WTC11 (cell line): ENCODE measurements around the gene PCDH9. TPM values are rescaled to one million over a fixed set of nuclear protein-coding genes. Genes with fewer than 3 reads are reported as not detected.

Experiments
- ATAC-seq: fragments of 200-7000 bp; cut with Tn5 transposase; 2 replicates; pipeline ENCODE4 v1.10.0; 2021; ENCODE audit warnings: mild to moderate bottlenecking, moderate library complexity
- Bru-seq: library from RNA; stranded (reverse); fragments of 400-500 nt; gene quantifications from one replicate; lab custom pipeline; 2021; lab: Mats Ljungman, UMichigan
- CTCF ChIA-PET: fragments of 300-600 bp; sonication (Branson Sonifier 250); formaldehyde crosslinking; loops from one replicate; lab custom pipeline; 2021; ENCODE audit warnings: antibody characterized with exemption; lab: Charles Lee
- POLR2A ChIA-PET: fragments of 350-600 bp; sonication (Branson Sonifier 250); formaldehyde crosslinking; loops from one replicate; lab custom pipeline; 2021; ENCODE audit warnings: antibody characterized with exemption; lab: Charles Lee
- DNase-seq: peaks from one replicate; pipeline ENCODE4 v3.0.0; 2021; ENCODE audit warnings: low spot score
- H3K27ac Mint-ChIP-seq: 2 replicates; pipeline ENCODE4 v1.8.0; 2021; ENCODE audit warnings: mixed read lengths
- H3K27me3 Mint-ChIP-seq: 2 replicates; pipeline ENCODE4 v1.8.0; 2021; ENCODE audit warnings: low read depth, mild to moderate bottlenecking, moderate library complexity, mixed read lengths
- H3K36me3 Mint-ChIP-seq: 2 replicates; pipeline ENCODE4 v1.8.0; 2021; ENCODE audit warnings: mixed read lengths
- H3K4me1 Mint-ChIP-seq: 2 replicates; pipeline ENCODE4 v1.8.0; 2022; ENCODE audit warnings: mixed read lengths
- H3K4me3 Mint-ChIP-seq: 2 replicates; pipeline ENCODE4 v1.8.0; 2021; ENCODE audit warnings: mild to moderate bottlenecking, moderate library complexity, mixed read lengths
- H3K9me3 Mint-ChIP-seq: 2 replicates; pipeline ENCODE4 v1.8.0; 2021; ENCODE audit warnings: mixed read lengths
- JUN ChIP-seq: sonication (generic); formaldehyde crosslinking; IDR thresholded peaks from 2 replicates; pipeline ENCODE4 v1.8.0; 2023; ENCODE audit warnings: mild to moderate bottlenecking, missing genetic modification reagents
- KAT7 ChIP-seq: sonication (generic); formaldehyde crosslinking; IDR thresholded peaks from 2 replicates; pipeline ENCODE4 v1.8.1; 2023; ENCODE audit warnings: missing genetic modification reagents, mild to moderate bottlenecking, borderline replicate concordance
- ZNF121 ChIP-seq: sonication (generic); formaldehyde crosslinking; IDR thresholded peaks from 2 replicates; pipeline ENCODE4 v1.8.0; 2023; ENCODE audit warnings: missing genetic modification reagents
- long read RNA-seq, 3 experiments: library from RNA in 1 of 3; library from capped mRNA in 1 of 3; library from polyadenylated mRNA in 1 of 3; unstranded in 2 of 3; stranded (forward) in 1 of 3; transcript quantifications; one replicate each; pipeline ENCODE4 v2.0.0, GENCODE V29; 2021
- total RNA-seq: library from RNA; stranded (reverse); gene quantifications from 3 replicates; pipeline ENCODE4 v1.2.3, GENCODE V29; 2021
- TF ChIP-seq, protein P1 (sequence below): sonication (generic); formaldehyde crosslinking; IDR thresholded peaks from 2 replicates; pipeline ENCODE4 v1.8.1; 2023; ENCODE audit warnings: mild to moderate bottlenecking, missing genetic modification reagents, borderline replicate concordance
- TF ChIP-seq, protein P2 (sequence below): sonication (generic); formaldehyde crosslinking; IDR thresholded peaks from 2 replicates; pipeline ENCODE4 v1.8.0; 2023; ENCODE audit warnings: mild to moderate bottlenecking, missing genetic modification reagents

The PCDH9 gene, protein sequence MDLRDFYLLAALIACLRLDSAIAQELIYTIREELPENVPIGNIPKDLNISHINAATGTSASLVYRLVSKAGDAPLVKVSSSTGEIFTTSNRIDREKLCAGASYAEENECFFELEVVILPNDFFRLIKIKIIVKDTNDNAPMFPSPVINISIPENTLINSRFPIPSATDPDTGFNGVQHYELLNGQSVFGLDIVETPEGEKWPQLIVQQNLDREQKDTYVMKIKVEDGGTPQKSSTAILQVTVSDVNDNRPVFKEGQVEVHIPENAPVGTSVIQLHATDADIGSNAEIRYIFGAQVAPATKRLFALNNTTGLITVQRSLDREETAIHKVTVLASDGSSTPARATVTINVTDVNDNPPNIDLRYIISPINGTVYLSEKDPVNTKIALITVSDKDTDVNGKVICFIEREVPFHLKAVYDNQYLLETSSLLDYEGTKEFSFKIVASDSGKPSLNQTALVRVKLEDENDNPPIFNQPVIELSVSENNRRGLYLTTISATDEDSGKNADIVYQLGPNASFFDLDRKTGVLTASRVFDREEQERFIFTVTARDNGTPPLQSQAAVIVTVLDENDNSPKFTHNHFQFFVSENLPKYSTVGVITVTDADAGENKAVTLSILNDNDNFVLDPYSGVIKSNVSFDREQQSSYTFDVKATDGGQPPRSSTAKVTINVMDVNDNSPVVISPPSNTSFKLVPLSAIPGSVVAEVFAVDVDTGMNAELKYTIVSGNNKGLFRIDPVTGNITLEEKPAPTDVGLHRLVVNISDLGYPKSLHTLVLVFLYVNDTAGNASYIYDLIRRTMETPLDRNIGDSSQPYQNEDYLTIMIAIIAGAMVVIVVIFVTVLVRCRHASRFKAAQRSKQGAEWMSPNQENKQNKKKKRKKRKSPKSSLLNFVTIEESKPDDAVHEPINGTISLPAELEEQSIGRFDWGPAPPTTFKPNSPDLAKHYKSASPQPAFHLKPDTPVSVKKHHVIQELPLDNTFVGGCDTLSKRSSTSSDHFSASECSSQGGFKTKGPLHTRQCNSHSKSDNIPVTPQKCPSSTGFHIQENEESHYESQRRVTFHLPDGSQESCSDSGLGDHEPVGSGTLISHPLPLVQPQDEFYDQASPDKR (N-terminal part only)
- total RNA-seq (0.25 to 0.48 TPM (median 0.34 TPM) in 3 replicates), Bru-seq, nascent RNA (percentile 6 among the genes with signal in this experiment)
- long read RNA-seq, experiment 1, full-length matches to known transcripts, result 1 of 3 reads
- long read RNA-seq, experiment 1, partial matches to known transcripts, result 0 of 3 reads
- long read RNA-seq, experiment 1, other reads (novel, unspliced or antisense), result 2 of 3 reads
- long read RNA-seq, experiment 2, result 0 reads
- long read RNA-seq, experiment 3, result 0 reads

- peak within 1 kb of the TSS; percentile 46; the same call in 1 of the 2 replicates for H3K27ac Mint-ChIP-seq
- no peak for ATAC-seq
Observed at GRCh38 chr13:67229481-67230403, at the start of gene PCDH9. Gene PCDH9 (minus strand): TSS chr13:67230336. CDS start chr13:67228440, 1,896 bp downstream.

DNA sequence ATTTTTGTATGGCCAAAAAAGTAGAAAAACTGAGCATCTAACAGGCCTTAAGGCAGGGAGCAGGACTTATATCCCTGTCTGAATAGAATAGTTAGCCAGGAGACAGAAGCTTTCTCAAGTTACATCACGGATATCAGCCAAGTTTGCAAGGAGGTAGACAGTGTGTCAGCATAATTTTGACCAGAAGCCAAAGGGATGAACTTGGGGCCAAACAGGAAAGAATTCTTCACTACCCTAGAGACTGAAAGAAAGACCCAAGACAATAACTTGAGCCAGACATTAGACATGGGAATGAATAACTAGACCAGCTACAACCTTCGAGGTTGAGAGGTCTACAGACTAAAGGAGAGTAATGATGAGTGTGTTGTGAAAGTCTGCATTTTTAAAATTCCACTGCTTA, 48.1 kb upstream of the PCDH9 start:
- peaks cover 11% of the 10 kb centered on the region for H3K9me3 Mint-ChIP-seq
- ATAC-seq (no peak), DNase-seq (no peak)
- ChIA-PET CTCF (no interaction called here), POLR2A (no interaction called here)
- H3K27ac Mint-ChIP-seq, result no peak overlapping the region
- H3K27me3 Mint-ChIP-seq, result no peaks in the 10 kb centered on the region
- peaks cover 20% of the 10 kb centered on the region for H3K4me1 Mint-ChIP-seq
- H3K36me3 Mint-ChIP-seq, result no peaks in the 10 kb centered on the region
- no peak overlapping the region for H3K4me3 Mint-ChIP-seq
- no peak for TF ChIP-seq JUN (CRISPR knock-in tag)
- TF ChIP-seq, protein P1, sequence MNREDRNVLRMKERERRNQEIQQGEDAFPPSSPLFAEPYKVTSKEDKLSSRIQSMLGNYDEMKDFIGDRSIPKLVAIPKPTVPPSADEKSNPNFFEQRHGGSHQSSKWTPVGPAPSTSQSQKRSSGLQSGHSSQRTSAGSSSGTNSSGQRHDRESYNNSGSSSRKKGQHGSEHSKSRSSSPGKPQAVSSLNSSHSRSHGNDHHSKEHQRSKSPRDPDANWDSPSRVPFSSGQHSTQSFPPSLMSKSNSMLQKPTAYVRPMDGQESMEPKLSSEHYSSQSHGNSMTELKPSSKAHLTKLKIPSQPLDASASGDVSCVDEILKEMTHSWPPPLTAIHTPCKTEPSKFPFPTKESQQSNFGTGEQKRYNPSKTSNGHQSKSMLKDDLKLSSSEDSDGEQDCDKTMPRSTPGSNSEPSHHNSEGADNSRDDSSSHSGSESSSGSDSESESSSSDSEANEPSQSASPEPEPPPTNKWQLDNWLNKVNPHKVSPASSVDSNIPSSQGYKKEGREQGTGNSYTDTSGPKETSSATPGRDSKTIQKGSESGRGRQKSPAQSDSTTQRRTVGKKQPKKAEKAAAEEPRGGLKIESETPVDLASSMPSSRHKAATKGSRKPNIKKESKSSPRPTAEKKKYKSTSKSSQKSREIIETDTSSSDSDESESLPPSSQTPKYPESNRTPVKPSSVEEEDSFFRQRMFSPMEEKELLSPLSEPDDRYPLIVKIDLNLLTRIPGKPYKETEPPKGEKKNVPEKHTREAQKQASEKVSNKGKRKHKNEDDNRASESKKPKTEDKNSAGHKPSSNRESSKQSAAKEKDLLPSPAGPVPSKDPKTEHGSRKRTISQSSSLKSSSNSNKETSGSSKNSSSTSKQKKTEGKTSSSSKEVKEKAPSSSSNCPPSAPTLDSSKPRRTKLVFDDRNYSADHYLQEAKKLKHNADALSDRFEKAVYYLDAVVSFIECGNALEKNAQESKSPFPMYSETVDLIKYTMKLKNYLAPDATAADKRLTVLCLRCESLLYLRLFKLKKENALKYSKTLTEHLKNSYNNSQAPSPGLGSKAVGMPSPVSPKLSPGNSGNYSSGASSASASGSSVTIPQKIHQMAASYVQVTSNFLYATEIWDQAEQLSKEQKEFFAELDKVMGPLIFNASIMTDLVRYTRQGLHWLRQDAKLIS (CRISPR knock-in tag), result no peak

More at GRCh38 chr13:67229481-67230403, at the start of gene PCDH9:
- TF ChIP-seq ZNF121 (CRISPR knock-in tag) (no peak), KAT7 (CRISPR knock-in tag) (no peak)
- TF ChIP-seq, protein P1 (CRISPR knock-in tag), result 0 out of 2 replicates have a peak, but pooled peaks have one; percentile 23
- TF ChIP-seq, protein P2, sequence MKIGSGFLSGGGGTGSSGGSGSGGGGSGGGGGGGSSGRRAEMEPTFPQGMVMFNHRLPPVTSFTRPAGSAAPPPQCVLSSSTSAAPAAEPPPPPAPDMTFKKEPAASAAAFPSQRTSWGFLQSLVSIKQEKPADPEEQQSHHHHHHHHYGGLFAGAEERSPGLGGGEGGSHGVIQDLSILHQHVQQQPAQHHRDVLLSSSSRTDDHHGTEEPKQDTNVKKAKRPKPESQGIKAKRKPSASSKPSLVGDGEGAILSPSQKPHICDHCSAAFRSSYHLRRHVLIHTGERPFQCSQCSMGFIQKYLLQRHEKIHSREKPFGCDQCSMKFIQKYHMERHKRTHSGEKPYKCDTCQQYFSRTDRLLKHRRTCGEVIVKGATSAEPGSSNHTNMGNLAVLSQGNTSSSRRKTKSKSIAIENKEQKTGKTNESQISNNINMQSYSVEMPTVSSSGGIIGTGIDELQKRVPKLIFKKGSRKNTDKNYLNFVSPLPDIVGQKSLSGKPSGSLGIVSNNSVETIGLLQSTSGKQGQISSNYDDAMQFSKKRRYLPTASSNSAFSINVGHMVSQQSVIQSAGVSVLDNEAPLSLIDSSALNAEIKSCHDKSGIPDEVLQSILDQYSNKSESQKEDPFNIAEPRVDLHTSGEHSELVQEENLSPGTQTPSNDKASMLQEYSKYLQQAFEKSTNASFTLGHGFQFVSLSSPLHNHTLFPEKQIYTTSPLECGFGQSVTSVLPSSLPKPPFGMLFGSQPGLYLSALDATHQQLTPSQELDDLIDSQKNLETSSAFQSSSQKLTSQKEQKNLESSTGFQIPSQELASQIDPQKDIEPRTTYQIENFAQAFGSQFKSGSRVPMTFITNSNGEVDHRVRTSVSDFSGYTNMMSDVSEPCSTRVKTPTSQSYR (CRISPR knock-in tag), result no peak
- CTCF ChIA-PET, result interaction anchor here (0.7 to 1.7 kb wide), 2 partner anchors 8 to 186 kb away, joined by 3 to 11 read pairs; no protein-coding TSS in a partner anchor
- Mint-ChIP-seq H3K4me1 (peaks cover 10% of the 10 kb centered on the region), H3K4me3 (no peak within 1 kb of the TSS), H3K27me3 (no peaks in the 10 kb centered on the region; the same call in 1 of the 2 replicates), H3K36me3 (no peaks in the 10 kb centered on the region), H3K9me3 (no peaks in the 10 kb centered on the region)
- POLR2A ChIA-PET, result no interaction called here
- DNase-seq, result no peak
